ENCODE measurements around the gene DLG4.
"Not testable (repeated sequence)": the region's sequence is repeated elsewhere in the genome, so short reads cannot be mapped to it uniquely, and the experiment has no call there.

The DLG4 gene

GRCh38 chr17:7167832-7168231 lies 51.8 kb downstream of the DLG4 start:
- TF ChIP-seq CTCF (IDR thresholded peaks at IDR 0.05; ENCODE audit: low read depth, low read length), result no peak
- no peak overlapping the region for H3K4me3 ChIP-seq (replicated peaks in 1 of 2; ENCODE audit: low read depth in 2 of 2, low read length in 2 of 2)
- peak; percentile 63 to 83 for DNase-seq (ENCODE audit: low read depth in 2 of 2)

- TF ChIP-seq CTCF (IDR thresholded peaks at IDR 0.05; ENCODE audit: low read depth, low read length), result no peak
- DNase-seq (ENCODE audit: low read depth in 2 of 2), result no peak
- H3K4me3 ChIP-seq (replicated peaks in 1 of 2; ENCODE audit: low read depth in 2 of 2, low read length in 2 of 2), result no peak overlapping the region
These were observed 52.8 kb downstream of the DLG4 start for GRCh38 chr17:7166873-7167272.

GRCh38 chr17:7159571-7159970 lies 60.1 kb downstream of the DLG4 start:
- not testable (repeated sequence) for H3K4me3 ChIP-seq (replicated peaks in 1 of 2; ENCODE audit: low read depth in 2 of 2, low read length in 2 of 2); DNase-seq (ENCODE audit: low read depth in 2 of 2)

DNA sequence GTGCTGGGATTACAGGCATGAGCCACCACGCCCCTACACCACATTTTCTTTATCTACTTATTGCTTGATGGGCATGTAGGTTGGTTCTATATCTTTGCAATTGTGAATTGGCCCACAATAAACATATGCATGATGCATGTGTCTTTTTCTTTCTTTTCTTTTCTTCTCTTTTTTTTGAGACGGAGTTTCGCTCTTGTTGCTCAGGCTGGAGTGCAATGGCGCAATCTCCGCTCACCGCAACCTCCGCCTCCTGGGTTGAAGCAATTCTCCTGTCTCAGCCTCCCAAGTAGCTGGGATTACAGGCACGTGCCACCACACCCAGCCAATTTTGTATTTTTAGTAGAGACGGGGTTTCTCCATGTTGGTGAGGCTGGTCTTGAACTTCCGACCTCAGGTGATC lies 61.2 kb downstream of the DLG4 start:
- not testable (repeated sequence) for DNase-seq (ENCODE audit: low read depth in 2 of 2); H3K4me3 ChIP-seq (replicated peaks in 1 of 2; ENCODE audit: low read depth in 2 of 2, low read length in 2 of 2)

GRCh38 chr17:7156342-7156940 lies 63.2 kb downstream of the DLG4 start:
- no peak overlapping the region for H3K4me3 ChIP-seq (replicated peaks in 1 of 2; ENCODE audit: low read depth in 2 of 2, low read length in 2 of 2)
- no peak for TF ChIP-seq CTCF (IDR thresholded peaks at IDR 0.05; ENCODE audit: low read depth, low read length)
- DNase-seq (ENCODE audit: low read depth in 2 of 2), result no peak

DNA sequence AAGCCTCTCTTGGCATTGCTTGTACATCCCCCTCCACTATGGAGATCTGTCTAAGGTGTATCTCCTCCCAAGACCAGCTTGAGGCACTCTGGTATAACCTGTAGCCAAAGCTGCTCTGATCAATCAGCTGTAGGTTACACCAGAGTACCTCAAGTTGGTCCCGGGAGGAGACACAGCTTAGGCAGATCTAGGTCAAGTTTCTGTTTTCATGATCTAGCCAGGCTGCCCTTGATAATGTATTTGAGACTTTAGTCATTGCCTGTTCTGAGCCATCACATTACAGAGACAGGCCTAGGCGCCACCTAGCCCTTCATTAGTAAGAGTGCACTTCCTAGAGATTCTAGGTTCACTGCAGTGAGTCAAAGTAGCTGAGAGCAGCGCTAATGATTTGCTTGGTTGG lies 71.9 kb downstream of the DLG4 start:
- no peak overlapping the region for H3K4me3 ChIP-seq (replicated peaks in 1 of 2; ENCODE audit: low read depth in 2 of 2, low read length in 2 of 2)
- no peak for DNase-seq (ENCODE audit: low read depth in 2 of 2)
- no peak for TF ChIP-seq CTCF (IDR thresholded peaks at IDR 0.05; ENCODE audit: low read depth, low read length)

DNA sequence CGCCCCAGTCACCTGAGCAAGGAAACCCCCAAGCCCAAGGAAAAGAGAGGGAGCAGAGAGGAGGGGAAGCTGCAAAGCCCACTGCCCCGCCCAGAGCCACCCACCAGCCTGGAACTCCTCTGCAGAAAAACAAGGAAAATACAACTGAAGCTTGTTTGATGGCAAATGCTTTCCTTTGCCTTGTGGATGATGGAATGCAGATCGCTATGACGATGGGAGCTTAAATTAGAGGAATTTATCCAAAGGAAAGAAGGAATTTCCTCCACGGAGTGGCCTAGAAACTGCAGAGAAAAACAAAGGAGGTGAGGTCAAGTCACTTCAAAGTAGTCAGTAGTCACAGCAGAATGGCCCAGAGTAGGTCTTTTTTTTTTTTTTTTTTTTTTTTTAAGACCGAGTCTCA lies 73.5 kb downstream of the DLG4 start:
- H3K4me3 ChIP-seq (replicated peaks in 1 of 2; ENCODE audit: low read depth in 2 of 2, low read length in 2 of 2), result no peak overlapping the region
- TF ChIP-seq CTCF (IDR thresholded peaks at IDR 0.05; ENCODE audit: low read depth, low read length), result no peak
- DNase-seq (ENCODE audit: low read depth in 2 of 2), result no peak

DNA sequence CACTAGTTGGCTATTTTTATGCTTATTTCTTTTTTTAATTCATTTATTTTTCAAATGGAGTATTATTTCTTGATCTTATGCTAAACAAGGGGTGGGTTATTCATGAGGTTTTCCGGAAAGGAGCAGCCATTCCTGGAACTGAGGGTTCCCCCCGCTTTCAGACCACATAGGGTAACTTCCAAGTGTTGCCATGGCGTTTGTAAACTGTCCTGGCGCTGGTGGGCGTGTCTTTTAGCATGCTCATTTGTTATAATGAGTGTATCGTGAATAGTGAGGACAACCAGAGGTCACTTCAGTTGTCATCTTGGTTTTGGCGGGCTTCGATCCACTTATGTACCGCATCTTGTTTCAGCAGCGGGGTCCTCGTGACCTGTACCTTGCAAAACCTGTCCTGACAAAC lies 75.4 kb downstream of the DLG4 start:
- H3K4me3 ChIP-seq (replicated peaks in 1 of 2; ENCODE audit: low read depth in 2 of 2, low read length in 2 of 2), result no peak overlapping the region
- TF ChIP-seq CTCF (IDR thresholded peaks at IDR 0.05; ENCODE audit: low read depth, low read length), result no peak
- DNase-seq (ENCODE audit: low read depth in 2 of 2), result no peak
